OCI-LY7 (cell line): ENCODE data around the gene PPIH.

Experiments used
- CTCF ChIP-seq: fragments of 200-600 bp; sonication (generic); conservative IDR thresholded peaks from 2 replicates; pipeline ENCODE4 v1.5.1; 2014; ENCODE audit warnings: mild to moderate bottlenecking, antibody characterized with exemption, low read length, moderate library complexity, mixed read lengths
- EZH2phosphoT487 ChIP-seq: fragments of 200-600 bp; sonication (generic); IDR thresholded peaks from 2 replicates; pipeline ENCODE4 v1.6.1; 2018; ENCODE audit warnings: low read depth, borderline replicate concordance, mild to moderate bottlenecking, mixed run types, antibody characterized with exemption, low read length, moderate library complexity, mixed read lengths

GRCh38 chr1:42670425-42670824 lies 12.2 kb downstream of the PPIH start:
- no peak for TF ChIP-seq CTCF
- no peak for TF ChIP-seq EZH2phosphoT487
